ENCODE measurements around the gene RPL27. TPM values are rescaled to one million over a fixed set of nuclear protein-coding genes. Genes with fewer than 3 reads are reported as not detected.

Gene RPL27
- total and polyA plus RNA-seq, 4 donors: 188 to 928 (median 442) TPM

DNA sequence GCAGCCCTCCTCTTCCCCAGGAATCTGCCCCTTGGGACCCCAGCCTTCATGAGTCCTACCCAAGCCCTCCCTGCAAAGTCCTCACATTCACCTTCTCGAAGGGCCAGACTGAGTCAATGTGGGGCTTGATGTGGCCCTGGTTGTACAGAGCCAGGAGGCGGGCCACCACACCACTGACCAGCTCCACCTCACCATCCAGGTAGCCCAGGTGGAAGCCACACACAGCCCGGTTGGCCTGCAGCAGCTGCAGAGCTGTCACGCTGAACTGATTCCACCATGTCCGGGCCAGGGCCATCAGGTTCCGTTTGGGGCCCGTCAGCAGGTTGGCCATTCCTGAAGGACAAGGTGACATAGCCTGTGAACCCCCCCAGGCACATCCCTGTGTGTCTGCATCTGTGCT, 18.0 kb downstream of the RPL27 start:
- 96% methylated on average over 7 of the region's 7 CpGs for WGBS
- Histone ChIP-seq H3K27ac (ENCODE audit: low read depth in 1 of 2, low read length in 2 of 2) (peak overlapping the region in 1 of 2 donors; percentile 29), H3K4me3 (ENCODE audit: low read depth in 1 of 3, low read length in 3 of 3) (no peak overlapping the region), H3K4me1 (ENCODE audit: control insufficient read depth in 4 of 4, insufficient read depth in 4 of 4, low read length in 3 of 4) (peaks cover 3 to 19% (median 12%) of the 10 kb centered on the region in 4 donors), H3K9ac (ENCODE audit: low read depth in 1 of 2, low read length in 2 of 2) (no peak overlapping the region), H3K9me3 (ENCODE audit: control insufficient read depth in 4 of 4, low read length in 3 of 4) (no peaks in the 10 kb centered on the region), H3K36me3 (ENCODE audit: control insufficient read depth in 4 of 4, insufficient read depth in 3 of 4, low read depth in 1 of 4, low read length in 3 of 4) (peaks cover 0 to 28% (median 10%) of the 10 kb centered on the region in 4 donors), H3K27me3 (ENCODE audit: control insufficient read depth in 4 of 4, insufficient read depth in 4 of 4, low read length in 3 of 4) (no peaks in the 10 kb centered on the region)
- no peak for DNase-seq (ENCODE audit: low spot score)
- TF ChIP-seq, protein P1, sequence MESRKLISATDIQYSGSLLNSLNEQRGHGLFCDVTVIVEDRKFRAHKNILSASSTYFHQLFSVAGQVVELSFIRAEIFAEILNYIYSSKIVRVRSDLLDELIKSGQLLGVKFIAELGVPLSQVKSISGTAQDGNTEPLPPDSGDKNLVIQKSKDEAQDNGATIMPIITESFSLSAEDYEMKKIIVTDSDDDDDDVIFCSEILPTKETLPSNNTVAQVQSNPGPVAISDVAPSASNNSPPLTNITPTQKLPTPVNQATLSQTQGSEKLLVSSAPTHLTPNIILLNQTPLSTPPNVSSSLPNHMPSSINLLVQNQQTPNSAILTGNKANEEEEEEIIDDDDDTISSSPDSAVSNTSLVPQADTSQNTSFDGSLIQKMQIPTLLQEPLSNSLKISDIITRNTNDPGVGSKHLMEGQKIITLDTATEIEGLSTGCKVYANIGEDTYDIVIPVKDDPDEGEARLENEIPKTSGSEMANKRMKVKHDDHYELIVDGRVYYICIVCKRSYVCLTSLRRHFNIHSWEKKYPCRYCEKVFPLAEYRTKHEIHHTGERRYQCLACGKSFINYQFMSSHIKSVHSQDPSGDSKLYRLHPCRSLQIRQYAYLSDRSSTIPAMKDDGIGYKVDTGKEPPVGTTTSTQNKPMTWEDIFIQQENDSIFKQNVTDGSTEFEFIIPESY (IDR thresholded peaks at IDR 0.05): no peak
- TF ChIP-seq RAD21 (IDR thresholded peaks at IDR 0.05): no peak
- TF ChIP-seq, protein P2, sequence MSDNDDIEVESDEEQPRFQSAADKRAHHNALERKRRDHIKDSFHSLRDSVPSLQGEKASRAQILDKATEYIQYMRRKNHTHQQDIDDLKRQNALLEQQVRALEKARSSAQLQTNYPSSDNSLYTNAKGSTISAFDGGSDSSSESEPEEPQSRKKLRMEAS (IDR thresholded peaks at IDR 0.05): no peak

DNA sequence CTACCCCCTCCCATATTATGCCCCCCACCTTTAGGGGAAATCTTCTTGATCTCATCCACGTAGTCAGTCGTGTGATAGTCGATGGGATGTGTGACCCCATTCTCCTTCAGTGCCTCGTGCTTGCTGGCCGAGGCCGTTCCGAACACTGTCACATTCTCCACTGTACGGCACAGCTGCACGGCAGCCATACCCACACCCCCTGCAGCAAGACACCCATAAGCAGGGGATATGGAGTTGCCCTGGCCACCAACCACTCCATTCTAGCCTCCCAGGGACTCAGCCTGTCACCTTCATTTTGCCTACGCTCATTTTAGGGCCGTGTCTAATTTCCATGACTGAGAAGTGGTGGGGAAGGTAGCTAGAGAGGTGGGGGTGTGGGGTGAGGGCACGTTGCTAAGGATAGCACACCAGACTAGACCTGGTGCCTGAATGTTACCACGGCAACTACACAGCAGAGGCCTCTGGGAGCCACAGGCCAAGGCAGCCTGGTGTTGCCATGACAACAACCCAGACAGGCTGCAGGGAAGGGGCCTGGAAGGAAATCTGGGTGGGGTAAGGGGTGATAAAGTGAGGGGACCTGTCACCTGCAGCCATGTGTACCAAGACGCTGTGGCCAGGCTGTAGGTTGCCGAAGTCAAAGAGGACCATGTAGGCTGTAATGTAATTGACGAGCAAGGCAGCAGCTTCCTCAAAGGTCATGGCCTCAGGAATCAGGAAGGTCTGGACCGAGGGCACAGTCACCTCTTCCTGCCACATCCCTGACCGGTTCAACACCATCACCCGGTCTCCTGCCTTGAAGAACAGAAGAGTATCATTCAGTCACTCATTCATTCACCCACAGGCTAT, 20.0 kb downstream of the RPL27 start:
- no peak for DNase-seq (ENCODE audit: low spot score)
- Histone ChIP-seq H3K4me1 (ENCODE audit: control insufficient read depth in 4 of 4, insufficient read depth in 4 of 4, low read length in 3 of 4) (peaks cover 6 to 27% (median 15%) of the 10 kb centered on the region in 4 donors), H3K9ac (ENCODE audit: low read depth in 1 of 2, low read length in 2 of 2) (no peak overlapping the region), H3K9me3 (ENCODE audit: control insufficient read depth in 4 of 4, low read length in 3 of 4) (no peaks in the 10 kb centered on the region), H3K4me3 (ENCODE audit: low read depth in 1 of 3, low read length in 3 of 3) (no peak overlapping the region), H3K27me3 (ENCODE audit: control insufficient read depth in 4 of 4, insufficient read depth in 4 of 4, low read length in 3 of 4) (no peaks in the 10 kb centered on the region), H3K27ac (ENCODE audit: low read depth in 1 of 2, low read length in 2 of 2) (no peak overlapping the region), H3K36me3 (ENCODE audit: control insufficient read depth in 4 of 4, insufficient read depth in 3 of 4, low read depth in 1 of 4, low read length in 3 of 4) (peaks cover 0 to 21% (median 6%) of the 10 kb centered on the region in 4 donors)
- TF ChIP-seq, protein P3, sequence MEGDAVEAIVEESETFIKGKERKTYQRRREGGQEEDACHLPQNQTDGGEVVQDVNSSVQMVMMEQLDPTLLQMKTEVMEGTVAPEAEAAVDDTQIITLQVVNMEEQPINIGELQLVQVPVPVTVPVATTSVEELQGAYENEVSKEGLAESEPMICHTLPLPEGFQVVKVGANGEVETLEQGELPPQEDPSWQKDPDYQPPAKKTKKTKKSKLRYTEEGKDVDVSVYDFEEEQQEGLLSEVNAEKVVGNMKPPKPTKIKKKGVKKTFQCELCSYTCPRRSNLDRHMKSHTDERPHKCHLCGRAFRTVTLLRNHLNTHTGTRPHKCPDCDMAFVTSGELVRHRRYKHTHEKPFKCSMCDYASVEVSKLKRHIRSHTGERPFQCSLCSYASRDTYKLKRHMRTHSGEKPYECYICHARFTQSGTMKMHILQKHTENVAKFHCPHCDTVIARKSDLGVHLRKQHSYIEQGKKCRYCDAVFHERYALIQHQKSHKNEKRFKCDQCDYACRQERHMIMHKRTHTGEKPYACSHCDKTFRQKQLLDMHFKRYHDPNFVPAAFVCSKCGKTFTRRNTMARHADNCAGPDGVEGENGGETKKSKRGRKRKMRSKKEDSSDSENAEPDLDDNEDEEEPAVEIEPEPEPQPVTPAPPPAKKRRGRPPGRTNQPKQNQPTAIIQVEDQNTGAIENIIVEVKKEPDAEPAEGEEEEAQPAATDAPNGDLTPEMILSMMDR (IDR thresholded peaks at IDR 0.05; ENCODE audit: low read depth, low read length, missing input control): no peak
- no peak for TF ChIP-seq NR2F2 (IDR thresholded peaks at IDR 0.05)
- TF ChIP-seq, protein P4, sequence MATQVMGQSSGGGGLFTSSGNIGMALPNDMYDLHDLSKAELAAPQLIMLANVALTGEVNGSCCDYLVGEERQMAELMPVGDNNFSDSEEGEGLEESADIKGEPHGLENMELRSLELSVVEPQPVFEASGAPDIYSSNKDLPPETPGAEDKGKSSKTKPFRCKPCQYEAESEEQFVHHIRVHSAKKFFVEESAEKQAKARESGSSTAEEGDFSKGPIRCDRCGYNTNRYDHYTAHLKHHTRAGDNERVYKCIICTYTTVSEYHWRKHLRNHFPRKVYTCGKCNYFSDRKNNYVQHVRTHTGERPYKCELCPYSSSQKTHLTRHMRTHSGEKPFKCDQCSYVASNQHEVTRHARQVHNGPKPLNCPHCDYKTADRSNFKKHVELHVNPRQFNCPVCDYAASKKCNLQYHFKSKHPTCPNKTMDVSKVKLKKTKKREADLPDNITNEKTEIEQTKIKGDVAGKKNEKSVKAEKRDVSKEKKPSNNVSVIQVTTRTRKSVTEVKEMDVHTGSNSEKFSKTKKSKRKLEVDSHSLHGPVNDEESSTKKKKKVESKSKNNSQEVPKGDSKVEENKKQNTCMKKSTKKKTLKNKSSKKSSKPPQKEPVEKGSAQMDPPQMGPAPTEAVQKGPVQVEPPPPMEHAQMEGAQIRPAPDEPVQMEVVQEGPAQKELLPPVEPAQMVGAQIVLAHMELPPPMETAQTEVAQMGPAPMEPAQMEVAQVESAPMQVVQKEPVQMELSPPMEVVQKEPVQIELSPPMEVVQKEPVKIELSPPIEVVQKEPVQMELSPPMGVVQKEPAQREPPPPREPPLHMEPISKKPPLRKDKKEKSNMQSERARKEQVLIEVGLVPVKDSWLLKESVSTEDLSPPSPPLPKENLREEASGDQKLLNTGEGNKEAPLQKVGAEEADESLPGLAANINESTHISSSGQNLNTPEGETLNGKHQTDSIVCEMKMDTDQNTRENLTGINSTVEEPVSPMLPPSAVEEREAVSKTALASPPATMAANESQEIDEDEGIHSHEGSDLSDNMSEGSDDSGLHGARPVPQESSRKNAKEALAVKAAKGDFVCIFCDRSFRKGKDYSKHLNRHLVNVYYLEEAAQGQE (IDR thresholded peaks at IDR 0.05): no peak
- TF ChIP-seq GABPA (IDR thresholded peaks at IDR 0.05 in 1 of 2, conservative IDR thresholded peaks at IDR 0.05 in 1 of 2): no peak
- no peak for TF ChIP-seq YY1 (IDR thresholded peaks at IDR 0.05)
- TF ChIP-seq JUND (IDR thresholded peaks at IDR 0.05): no peak
- TF ChIP-seq EGR1 (IDR thresholded peaks at IDR 0.05; ENCODE audit: low read depth in 2 of 2): no peak
- TF ChIP-seq, protein P1 (IDR thresholded peaks at IDR 0.05): no peak
- no peak for TF ChIP-seq HNF4G (IDR thresholded peaks at IDR 0.05)
- TF ChIP-seq SP1 (IDR thresholded peaks at IDR 0.05): no peak
- TF ChIP-seq RXRA (IDR thresholded peaks at IDR 0.05): no peak
- TF ChIP-seq, protein P5, sequence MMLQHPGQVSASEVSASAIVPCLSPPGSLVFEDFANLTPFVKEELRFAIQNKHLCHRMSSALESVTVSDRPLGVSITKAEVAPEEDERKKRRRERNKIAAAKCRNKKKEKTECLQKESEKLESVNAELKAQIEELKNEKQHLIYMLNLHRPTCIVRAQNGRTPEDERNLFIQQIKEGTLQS (IDR thresholded peaks at IDR 0.05): no peak
- 82% methylated on average over 19 of the region's 19 CpGs for WGBS
